RWPE2 (cell line): ENCODE data around the gene OTC.

Experiments used
- ATAC-seq: fragments of 200-7000 bp; cut with Tn5 transposase; 3 replicates; pipeline ENCODE4 v1.9.1; 2021; ENCODE audit warnings: low read depth
- DNase-seq: peaks from one replicate; pipeline ENCODE4 v3.0.0-alpha.2; 2020; ENCODE audit warnings: low spot score
- H3K27ac ChIP-seq: fragments of 450-650 bp; 2 replicates; pipeline ENCODE4 v1.5.1; 2017; ENCODE audit warnings: mild to moderate bottlenecking; ENCODE audit not compliant: poor library complexity, severe bottlenecking
- H3K27me3 ChIP-seq: fragments of 250-450 bp; sonication (Bioruptor Pico); 2 replicates; pipeline ENCODE4 v1.5.1; 2021; ENCODE audit warnings: mild to moderate bottlenecking, moderate library complexity; ENCODE audit not compliant: insufficient read depth, poor library complexity, severe bottlenecking
- H3K36me3 ChIP-seq: fragments of 250-450 bp; sonication (Bioruptor Pico); 2 replicates; pipeline ENCODE4 v1.5.1; 2020; ENCODE audit warnings: low read depth, mild to moderate bottlenecking, moderate library complexity
- H3K4me1 ChIP-seq: fragments of 250-450 bp; sonication (Bioruptor Pico); 2 replicates; pipeline ENCODE4 v1.5.1; 2021; ENCODE audit warnings: mild to moderate bottlenecking, moderate library complexity; ENCODE audit not compliant: insufficient read depth, poor library complexity, severe bottlenecking
- H3K4me3 ChIP-seq: fragments of 250-450 bp; sonication (Bioruptor Pico); 2 replicates; pipeline ENCODE4 v1.5.1; 2021; ENCODE audit warnings: mild to moderate bottlenecking, moderate library complexity; ENCODE audit not compliant: severe bottlenecking
- H3K9me3 ChIP-seq: fragments of 250-450 bp; sonication (Bioruptor Pico); 2 replicates; pipeline ENCODE4 v1.5.1; 2021; ENCODE audit warnings: mild to moderate bottlenecking, moderate library complexity; ENCODE audit not compliant: severe bottlenecking
- CTCF ChIP-seq: fragments of 450-650 bp; IDR thresholded peaks from one replicate; pipeline ENCODE4 v1.5.1; 2017; ENCODE audit warnings: mild to moderate bottlenecking, moderate library complexity; ENCODE audit not compliant: poor library complexity, severe bottlenecking

OTC gene

GRCh38 chrX:38376747-38377146 lies 24.3 kb downstream of the OTC start:
- Histone ChIP-seq H3K4me1 (no peaks in the 10 kb centered on the region), H3K27me3 (no peaks in the 10 kb centered on the region), H3K4me3 (no peak overlapping the region), H3K9me3 (no peaks in the 10 kb centered on the region), H3K36me3 (no peaks in the 10 kb centered on the region), H3K27ac (no peak overlapping the region)
- no peak for TF ChIP-seq CTCF
- ATAC-seq (no peak), DNase-seq (no peak)

GRCh38 chrX:38379088-38379487 lies 26.7 kb downstream of the OTC start:
- Histone ChIP-seq H3K27me3 (no peaks in the 10 kb centered on the region), H3K9me3 (no peaks in the 10 kb centered on the region), H3K36me3 (no peaks in the 10 kb centered on the region), H3K27ac (no peak overlapping the region), H3K4me3 (no peak overlapping the region), H3K4me1 (no peaks in the 10 kb centered on the region)
- DNase-seq: no peak
- TF ChIP-seq CTCF: no peak
- no peak for ATAC-seq

- DNase-seq (no peak), ATAC-seq (no peak)
- H3K9me3 ChIP-seq: no peaks in the 10 kb centered on the region
- H3K4me1 ChIP-seq: no peaks in the 10 kb centered on the region
- H3K27ac ChIP-seq: no peak overlapping the region
- no peak overlapping the region for H3K4me3 ChIP-seq
- no peaks in the 10 kb centered on the region for H3K27me3 ChIP-seq
- no peaks in the 10 kb centered on the region for H3K36me3 ChIP-seq
- TF ChIP-seq CTCF: no peak
Observed at GRCh38 chrX:38382663-38383062, 30.3 kb downstream of the OTC start.

- DNase-seq (no peak), ATAC-seq (no peak)
- Histone ChIP-seq H3K9me3 (no peaks in the 10 kb centered on the region), H3K36me3 (no peaks in the 10 kb centered on the region), H3K4me3 (no peak overlapping the region), H3K27ac (no peak overlapping the region), H3K27me3 (no peaks in the 10 kb centered on the region), H3K4me1 (no peaks in the 10 kb centered on the region)
- TF ChIP-seq CTCF: no peak
Observed at GRCh38 chrX:38400389-38400910, 48.0 kb downstream of the OTC start.

- no peak for TF ChIP-seq CTCF
- Histone ChIP-seq H3K27me3 (no peaks in the 10 kb centered on the region), H3K27ac (no peak overlapping the region), H3K4me1 (no peaks in the 10 kb centered on the region), H3K9me3 (no peaks in the 10 kb centered on the region), H3K36me3 (no peaks in the 10 kb centered on the region), H3K4me3 (no peak overlapping the region)
- DNase-seq (no peak), ATAC-seq (no peak)
Observed at GRCh38 chrX:38402118-38402517, 49.7 kb downstream of the OTC start.
